Osteoblast (primary cell): Measurements from ENCODE around the gene DLG1. TPM values are rescaled to one million over a fixed set of nuclear protein-coding genes. Genes with fewer than 3 reads are reported as not detected.

Experiments
- DNase-seq: peaks from one replicate; pipeline ENCODE4 v3.0.0; 2011; ENCODE audit warnings: low spot score, mixed read lengths; ENCODE audit not compliant: insufficient read length; ENCODE audit errors: missing footprints
- H2AFZ ChIP-seq: 2 replicates; pipeline ENCODE4 v1.6.0; 2011; ENCODE audit warnings: mild to moderate bottlenecking, low read length
- H3K27ac ChIP-seq: 2 replicates; pipeline ENCODE4 v1.5.1; 2011; ENCODE audit warnings: mild to moderate bottlenecking, low read depth, low read length, moderate library complexity
- H3K27me3 ChIP-seq: 2 replicates; pipeline ENCODE4 v1.6.0; 2012; ENCODE audit warnings: mild to moderate bottlenecking, control low read depth, inconsistent platforms, low read length, moderate library complexity; ENCODE audit not compliant: insufficient read depth
- H3K36me3 ChIP-seq: 2 replicates; pipeline ENCODE4 v1.5.1; 2011; ENCODE audit warnings: mild to moderate bottlenecking, low read length, control low read depth, moderate library complexity; ENCODE audit not compliant: insufficient read depth
- H3K4me1 ChIP-seq: 2 replicates; pipeline ENCODE4 v1.5.1; 2011; ENCODE audit warnings: mild to moderate bottlenecking, low read length, control low read depth, moderate library complexity; ENCODE audit not compliant: insufficient read depth
- H3K4me2 ChIP-seq: 2 replicates; pipeline ENCODE4 v1.6.0; 2011; ENCODE audit warnings: mild to moderate bottlenecking, low read length; ENCODE audit not compliant: insufficient read depth
- H3K4me3 ChIP-seq: fragments of 200-600 bp; sonication (generic); 3 replicates; pipeline ENCODE4 v1.5.1; 2012; ENCODE audit warnings: mild to moderate bottlenecking, low read length, inconsistent platforms; ENCODE audit not compliant: insufficient read depth
- H3K79me2 ChIP-seq: 2 replicates; pipeline ENCODE4 v1.6.0; 2012; ENCODE audit warnings: mild to moderate bottlenecking, low read length, control low read depth, inconsistent platforms; ENCODE audit not compliant: insufficient read depth
- H3K9me3 ChIP-seq: 2 replicates; pipeline ENCODE4 v1.5.1; 2011; ENCODE audit warnings: low read depth, low read length, control low read depth
- H4K20me1 ChIP-seq: 2 replicates; pipeline ENCODE4 v1.6.0; 2012; ENCODE audit warnings: mild to moderate bottlenecking, low read length, control low read depth; ENCODE audit not compliant: insufficient read depth
- total RNA-seq: library from RNA; depleted of rRNA; stranded (reverse); fragments of >200 nt; gene quantifications from 2 replicates; pipeline ENCODE4 v1.2.3, GENCODE V29; 2012
- TF ChIP-seq, protein P1 (sequence below): IDR thresholded peaks from 2 replicates; pipeline ENCODE4 v1.5.1; 2011; ENCODE audit warnings: mild to moderate bottlenecking, low read depth, low read length, moderate library complexity; ENCODE audit errors: extremely low read depth

Gene DLG1
- total RNA-seq, 1 donor = 79.3 TPM

DNA sequence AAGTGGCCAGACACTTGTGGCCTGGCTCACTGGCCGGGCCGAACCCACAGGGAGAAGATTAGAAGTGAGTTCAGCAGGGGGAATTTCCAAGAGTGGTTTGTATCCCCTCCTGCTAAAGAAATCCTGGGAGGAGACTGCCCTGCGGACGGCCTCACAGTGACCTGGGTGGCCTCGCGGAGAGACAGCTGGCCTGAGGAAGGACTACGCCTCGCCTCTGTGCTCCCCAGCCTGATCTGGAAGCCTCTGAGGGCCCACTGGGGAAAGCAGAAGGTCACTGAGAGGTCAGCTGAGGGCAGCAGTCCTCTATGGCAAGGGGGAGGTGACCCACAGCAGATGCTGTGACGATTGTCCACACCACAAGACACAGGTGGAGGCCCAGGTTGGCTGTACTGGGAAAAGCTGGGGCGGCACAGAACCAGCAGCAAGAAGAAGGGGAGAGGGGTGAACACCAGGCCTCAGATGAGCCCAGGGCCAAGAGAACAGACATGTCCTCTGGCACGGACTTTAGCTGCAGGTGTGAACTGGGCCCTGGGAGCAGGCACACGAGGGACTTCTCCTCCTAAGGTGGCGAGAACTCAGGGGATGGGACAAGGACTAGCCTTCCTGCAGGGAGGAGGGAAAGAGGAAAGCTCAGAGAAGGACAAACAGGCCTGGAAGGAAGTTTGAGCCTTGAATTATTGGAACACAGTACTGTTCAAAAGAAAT, 37.2 kb upstream of the DLG1 start:
- Histone ChIP-seq H3K36me3 (no peaks in the 10 kb centered on the region), H3K79me2 (no peaks in the 10 kb centered on the region), H3K4me2 (no peak overlapping the region), H3K9me3 (no peaks in the 10 kb centered on the region), H3K27ac (no peak overlapping the region), H2AFZ (peak overlapping the region; percentile 30), H3K27me3 (no peaks in the 10 kb centered on the region), H4K20me1 (no peaks in the 10 kb centered on the region), H3K4me1 (peaks cover 11% of the 10 kb centered on the region), H3K4me3 (no peak overlapping the region)
- TF ChIP-seq, protein P1, sequence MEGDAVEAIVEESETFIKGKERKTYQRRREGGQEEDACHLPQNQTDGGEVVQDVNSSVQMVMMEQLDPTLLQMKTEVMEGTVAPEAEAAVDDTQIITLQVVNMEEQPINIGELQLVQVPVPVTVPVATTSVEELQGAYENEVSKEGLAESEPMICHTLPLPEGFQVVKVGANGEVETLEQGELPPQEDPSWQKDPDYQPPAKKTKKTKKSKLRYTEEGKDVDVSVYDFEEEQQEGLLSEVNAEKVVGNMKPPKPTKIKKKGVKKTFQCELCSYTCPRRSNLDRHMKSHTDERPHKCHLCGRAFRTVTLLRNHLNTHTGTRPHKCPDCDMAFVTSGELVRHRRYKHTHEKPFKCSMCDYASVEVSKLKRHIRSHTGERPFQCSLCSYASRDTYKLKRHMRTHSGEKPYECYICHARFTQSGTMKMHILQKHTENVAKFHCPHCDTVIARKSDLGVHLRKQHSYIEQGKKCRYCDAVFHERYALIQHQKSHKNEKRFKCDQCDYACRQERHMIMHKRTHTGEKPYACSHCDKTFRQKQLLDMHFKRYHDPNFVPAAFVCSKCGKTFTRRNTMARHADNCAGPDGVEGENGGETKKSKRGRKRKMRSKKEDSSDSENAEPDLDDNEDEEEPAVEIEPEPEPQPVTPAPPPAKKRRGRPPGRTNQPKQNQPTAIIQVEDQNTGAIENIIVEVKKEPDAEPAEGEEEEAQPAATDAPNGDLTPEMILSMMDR = no peak
- no peak for DNase-seq

DNA sequence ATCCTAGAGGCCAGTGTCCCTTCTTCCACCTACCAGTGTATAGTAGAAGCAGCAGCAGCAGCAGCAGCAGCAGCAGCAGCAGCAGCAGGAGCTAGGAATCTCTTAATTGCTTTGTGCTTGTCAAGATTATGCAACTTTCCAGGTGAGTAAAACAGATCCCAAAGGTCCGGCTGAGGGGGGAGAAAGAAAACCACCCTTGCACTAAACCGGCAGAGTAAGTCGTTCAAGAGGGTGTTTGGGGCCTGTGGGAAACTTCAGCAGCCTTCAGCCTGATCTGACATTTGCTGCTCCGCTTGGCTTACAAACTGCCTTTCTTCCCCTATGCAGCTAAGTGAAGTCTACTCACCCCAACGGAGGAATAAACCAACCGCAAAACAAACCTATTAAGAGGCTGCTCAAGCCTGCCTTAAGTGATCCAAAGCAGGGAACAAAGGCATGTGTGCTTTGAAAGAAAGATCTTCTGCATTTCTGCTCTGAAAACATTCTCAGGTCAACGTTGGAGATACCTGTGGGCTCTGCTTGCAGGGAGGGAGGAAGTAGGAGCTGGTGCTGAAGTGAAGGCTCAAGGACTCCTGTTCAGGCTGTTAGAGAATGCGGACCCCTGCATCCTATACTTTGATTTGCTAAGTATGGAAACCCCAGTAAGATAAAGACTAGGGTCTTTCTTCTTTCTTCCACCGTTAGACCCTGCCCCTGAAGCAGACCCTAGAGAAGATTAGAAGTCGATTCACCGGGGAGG, 35.7 kb upstream of the DLG1 start:
- no peaks in the 10 kb centered on the region for H3K27me3 ChIP-seq
- TF ChIP-seq, protein P1 = no peak
- no peaks in the 10 kb centered on the region for H4K20me1 ChIP-seq
- no peak overlapping the region for H2AFZ ChIP-seq
- no peaks in the 10 kb centered on the region for H3K36me3 ChIP-seq
- H3K4me2 ChIP-seq = no peak overlapping the region
- H3K4me1 ChIP-seq = no peaks in the 10 kb centered on the region
- H3K79me2 ChIP-seq = no peaks in the 10 kb centered on the region
- no peak overlapping the region for H3K27ac ChIP-seq
- no peak for DNase-seq
- H3K9me3 ChIP-seq = no peaks in the 10 kb centered on the region
- H3K4me3 ChIP-seq = no peak overlapping the region

DNA sequence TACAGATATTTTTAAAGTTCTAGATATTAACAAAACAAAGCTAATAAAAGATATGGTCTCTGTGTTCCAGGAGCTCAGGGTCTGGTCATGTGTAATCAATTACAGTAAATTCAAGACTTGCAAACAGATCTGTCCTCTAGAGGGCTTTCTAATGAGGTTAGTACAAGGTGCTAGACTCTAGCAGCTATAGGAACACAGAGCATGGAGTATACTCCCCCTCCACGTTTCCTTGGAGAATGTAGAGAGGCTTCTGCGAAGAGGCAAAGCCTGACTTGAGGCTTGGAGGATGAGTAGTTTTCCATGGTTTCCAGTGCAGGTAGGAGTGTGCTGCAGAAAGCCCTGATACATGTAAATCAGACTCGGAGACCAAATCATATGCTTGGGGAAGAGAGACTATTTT, 32.7 kb upstream of the DLG1 start:
- TF ChIP-seq, protein P1 = peak; percentile 29
- no peaks in the 10 kb centered on the region for H3K9me3 ChIP-seq
- no peaks in the 10 kb centered on the region for H3K4me1 ChIP-seq
- H4K20me1 ChIP-seq = no peaks in the 10 kb centered on the region
- H3K27me3 ChIP-seq = no peaks in the 10 kb centered on the region
- H3K79me2 ChIP-seq = no peaks in the 10 kb centered on the region
- H3K36me3 ChIP-seq = no peaks in the 10 kb centered on the region
- H3K4me3 ChIP-seq = no peak overlapping the region
- no peak overlapping the region for H2AFZ ChIP-seq
- H3K27ac ChIP-seq = no peak overlapping the region
- DNase-seq = no peak
- H3K4me2 ChIP-seq = no peak overlapping the region

DNA sequence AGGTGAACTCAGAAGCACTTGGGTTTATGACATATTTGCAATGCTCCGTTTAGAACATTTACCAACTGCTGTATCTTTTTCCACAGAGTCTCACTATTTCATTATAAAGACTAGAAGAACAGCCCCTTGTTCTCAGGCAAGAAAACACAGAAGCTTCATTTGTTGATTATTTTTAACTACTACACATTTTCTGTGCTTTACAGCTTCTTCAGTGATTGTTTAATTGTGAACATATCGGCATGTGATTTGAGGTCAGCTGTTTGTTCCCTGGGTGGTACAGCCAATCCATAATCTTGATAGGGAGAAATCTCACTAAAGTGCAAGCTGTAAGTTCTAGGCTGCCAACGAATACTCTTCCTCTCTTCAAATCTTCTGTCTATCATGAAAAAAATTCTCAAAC, 31.0 kb upstream of the DLG1 start:
- no peak overlapping the region for H3K4me2 ChIP-seq
- TF ChIP-seq, protein P1 = no peak
- no peaks in the 10 kb centered on the region for H3K27me3 ChIP-seq
- H3K27ac ChIP-seq = no peak overlapping the region
- H3K4me3 ChIP-seq = no peak overlapping the region
- no peaks in the 10 kb centered on the region for H3K36me3 ChIP-seq
- no peaks in the 10 kb centered on the region for H3K4me1 ChIP-seq
- no peaks in the 10 kb centered on the region for H3K9me3 ChIP-seq
- no peaks in the 10 kb centered on the region for H4K20me1 ChIP-seq
- peak overlapping the region; percentile 26 for H2AFZ ChIP-seq
- H3K79me2 ChIP-seq = no peaks in the 10 kb centered on the region
- no peak for DNase-seq
